Right hindlimb (tissue), 1 donor: ENCODE measurements around the gene CNTN5.

ENCODE experiments used
- DNase-seq: peaks from one replicate; pipeline ENCODE4 v3.0.0-alpha.2; 2018

CNTN5 gene

DNA sequence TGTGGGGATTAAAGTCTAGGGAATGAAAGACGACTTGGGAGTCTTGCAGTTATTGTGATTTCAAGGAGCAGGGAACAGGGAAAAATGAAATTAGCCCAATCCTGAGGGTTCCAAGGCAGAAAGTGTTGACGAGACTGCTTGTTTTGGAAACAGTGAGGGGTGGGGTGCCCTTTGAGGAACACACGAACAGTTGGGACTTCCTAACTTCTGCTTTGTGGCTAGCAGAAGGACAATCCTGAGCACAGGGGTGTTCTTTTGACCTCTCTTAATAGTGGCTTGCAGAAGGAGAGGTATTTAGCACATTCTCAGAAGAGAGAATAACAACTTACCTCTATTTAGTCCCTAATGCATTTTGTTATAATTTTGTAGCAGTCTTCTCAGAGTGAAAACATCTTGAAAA lies 1120.5 kb downstream of the CNTN5 start:
- no peak for DNase-seq

- DNase-seq, result no peak
Measured at GRCh38 chr11:100151944-100152343, 1131.2 kb downstream of the CNTN5 start.

DNA sequence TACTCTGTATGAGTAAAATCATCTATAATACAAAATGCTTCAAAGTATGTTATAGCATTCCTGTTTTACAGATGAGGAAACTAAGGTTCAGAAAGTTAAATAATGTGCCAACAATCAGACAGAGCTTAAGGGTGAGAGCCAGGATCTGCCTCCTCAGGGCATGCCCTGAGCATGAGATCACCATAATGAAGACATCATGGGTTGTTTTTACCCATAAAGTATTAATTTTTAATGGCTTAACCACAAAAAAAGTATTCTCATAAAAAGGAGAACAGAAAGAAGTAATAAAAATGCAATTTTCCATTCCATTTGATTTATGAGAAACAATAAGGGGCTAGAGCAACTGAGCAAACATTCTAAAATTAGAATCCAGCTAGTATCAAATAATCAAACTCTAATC lies 1132.0 kb downstream of the CNTN5 start:
- no peak for DNase-seq

- no peak for DNase-seq
Measured at GRCh38 chr11:100163471-100163870, 1142.7 kb downstream of the CNTN5 start.

DNA sequence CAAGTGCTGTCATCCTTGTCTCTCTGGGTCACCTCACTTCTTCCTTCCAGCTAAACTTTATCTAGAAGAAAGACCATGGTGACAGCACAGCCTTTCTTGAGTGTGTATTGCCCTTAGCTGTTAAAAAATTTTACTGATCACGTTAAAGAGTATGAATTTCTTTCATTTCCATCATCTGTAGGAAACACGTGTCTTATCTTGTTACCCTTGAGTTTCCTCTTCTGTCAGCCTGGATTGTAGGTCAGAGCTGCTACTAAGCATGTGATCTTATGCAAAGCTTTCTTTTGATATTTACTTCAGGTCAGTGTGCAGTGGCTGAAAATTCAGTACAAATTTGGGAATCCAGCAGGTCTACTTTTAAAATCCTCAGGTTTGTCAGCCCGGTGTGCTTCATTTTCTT lies 1154.1 kb downstream of the CNTN5 start:
- DNase-seq, result no peak

- DNase-seq, result no peak
Measured at GRCh38 chr11:100176456-100176855, 1155.7 kb downstream of the CNTN5 start.

GRCh38 chr11:100177651-100178050 lies 1156.9 kb downstream of the CNTN5 start:
- DNase-seq, result no peak

DNA sequence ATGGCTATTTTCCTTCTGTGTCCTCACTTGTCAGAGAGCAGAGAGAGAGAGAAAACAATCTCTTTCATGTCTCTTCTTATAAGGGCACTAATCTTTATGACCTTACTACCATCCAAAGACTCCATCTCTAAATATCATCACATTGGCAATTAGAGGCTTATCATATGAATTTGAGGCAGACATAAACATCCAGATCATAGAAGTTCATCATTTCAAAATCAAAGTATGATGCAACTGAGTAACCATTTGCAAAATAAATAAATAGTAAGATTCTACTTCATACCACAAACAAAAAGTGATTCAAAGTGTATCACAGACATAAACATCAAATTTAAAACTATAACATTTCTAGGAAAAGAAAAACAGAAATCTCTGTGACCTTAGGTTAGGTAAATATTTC lies 1161.6 kb downstream of the CNTN5 start:
- DNase-seq, result no peak

GRCh38 chr11:100182927-100183326 lies 1162.2 kb downstream of the CNTN5 start:
- DNase-seq, result no peak

- no peak for DNase-seq
Measured at GRCh38 chr11:100185588-100185987, 1164.8 kb downstream of the CNTN5 start.

DNA sequence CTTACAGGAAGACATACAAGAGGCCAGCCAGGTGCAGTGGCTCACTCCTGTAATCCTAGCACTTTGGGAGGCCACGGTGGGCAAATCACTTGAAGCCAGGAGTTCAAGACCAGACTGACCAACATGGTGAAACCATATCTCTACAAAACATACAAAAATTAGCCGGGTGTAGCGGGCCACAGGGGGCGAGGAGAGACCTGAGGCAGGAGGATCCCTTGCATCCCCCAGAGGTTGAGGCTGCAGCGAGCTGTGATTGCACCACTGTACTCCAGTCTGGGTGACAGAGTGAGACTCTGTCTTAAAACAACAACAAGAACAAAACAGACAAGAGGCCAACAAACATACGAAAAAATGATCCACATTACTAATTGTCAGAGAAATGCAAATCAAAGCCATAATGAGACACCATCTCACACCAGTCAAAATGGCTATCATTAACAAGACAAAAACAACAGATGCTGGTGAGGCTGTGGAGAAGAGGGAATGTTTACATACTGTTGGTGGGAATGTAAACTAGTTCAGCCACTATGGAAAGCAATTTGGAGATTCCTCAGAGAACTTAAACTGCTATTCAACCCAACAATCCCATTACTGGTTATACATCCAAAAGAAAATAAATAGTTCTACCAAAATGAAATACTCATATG lies 1167.5 kb downstream of the CNTN5 start:
- no peak for DNase-seq

DNA sequence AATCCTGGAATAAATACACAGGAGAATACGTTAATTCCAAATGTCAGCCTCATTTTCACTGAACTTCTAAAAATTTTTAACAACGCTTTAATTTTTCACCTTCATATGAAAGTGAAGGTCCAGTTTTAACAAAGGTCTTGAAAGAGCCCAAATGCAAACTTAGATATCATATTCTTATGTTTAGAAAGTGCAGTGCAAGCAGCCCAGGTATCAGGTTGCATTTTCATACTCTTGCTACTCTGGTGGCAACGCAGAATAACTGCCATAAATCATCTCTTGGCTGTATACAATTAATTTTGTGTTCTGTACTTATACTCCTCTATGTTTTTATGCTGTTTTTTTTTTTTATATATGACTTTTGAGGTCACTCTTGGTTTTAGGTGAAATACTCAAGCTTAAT lies 1169.6 kb downstream of the CNTN5 start:
- no peak for DNase-seq

GRCh38 chr11:100192181-100192580 lies 1171.4 kb downstream of the CNTN5 start:
- no peak for DNase-seq

GRCh38 chr11:100203789-100204188 lies 1183.0 kb downstream of the CNTN5 start:
- no peak for DNase-seq

DNA sequence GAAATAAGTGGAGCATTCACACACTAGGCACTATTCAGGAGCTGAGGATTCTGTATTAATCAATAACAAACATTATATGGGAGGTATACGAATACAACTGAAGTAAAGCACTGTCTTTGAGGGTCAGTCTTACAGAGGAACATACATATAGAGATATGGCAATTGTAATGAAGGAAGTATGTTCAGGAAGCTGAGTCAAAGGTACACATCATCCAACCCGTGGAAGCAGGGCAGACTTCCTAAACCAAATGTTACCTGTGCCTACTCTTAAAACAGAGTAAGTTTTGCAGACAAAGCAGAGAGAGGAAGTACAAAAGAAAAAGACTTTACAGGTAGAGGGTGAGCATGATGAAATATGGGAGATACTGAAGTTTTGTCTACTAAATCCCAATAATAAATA lies 1185.2 kb downstream of the CNTN5 start:
- DNase-seq, result no peak

GRCh38 chr11:100208207-100208606 lies 1187.5 kb downstream of the CNTN5 start:
- no peak for DNase-seq

DNA sequence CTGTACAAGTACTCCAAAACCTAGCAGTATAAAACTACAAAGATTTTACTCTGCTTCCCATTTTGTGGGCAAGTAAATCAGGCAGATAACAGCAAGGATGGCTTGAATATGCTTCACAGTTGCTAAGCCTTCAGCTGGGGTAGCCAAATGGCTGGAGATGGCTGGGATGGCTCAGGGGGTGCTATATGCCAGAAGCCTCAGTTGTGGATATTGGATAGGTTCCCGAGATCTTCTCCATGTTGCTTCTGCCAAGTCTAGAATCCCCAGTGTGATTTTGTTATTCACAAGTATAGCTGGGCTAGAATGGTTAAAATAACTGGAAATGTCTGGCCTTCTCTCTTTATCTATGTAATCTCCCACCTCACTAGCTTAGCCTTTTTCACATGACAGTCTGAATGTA lies 1194.0 kb downstream of the CNTN5 start:
- no peak for DNase-seq

DNA sequence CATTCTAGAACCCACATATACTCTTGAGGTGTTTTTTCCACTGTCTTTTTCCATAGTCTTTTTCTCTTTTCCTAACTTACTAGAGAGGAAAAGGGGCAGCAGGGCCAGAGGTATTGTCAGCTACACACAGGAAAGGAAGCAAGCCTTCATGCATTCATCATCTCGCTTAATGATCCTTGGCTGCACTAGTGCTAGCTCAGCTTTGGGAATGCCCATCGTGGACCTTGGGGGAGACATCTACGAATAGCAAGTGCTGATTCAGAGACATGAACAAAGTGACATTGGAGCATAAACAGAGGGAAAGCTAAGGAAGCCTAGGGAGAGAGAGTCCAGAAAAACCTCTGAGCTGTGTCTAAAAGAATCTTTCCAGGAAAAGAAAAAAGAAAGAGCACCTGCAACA lies 1200.1 kb downstream of the CNTN5 start:
- no peak for DNase-seq

GRCh38 chr11:100221791-100222190 lies 1201.0 kb downstream of the CNTN5 start:
- DNase-seq, result no peak

DNA sequence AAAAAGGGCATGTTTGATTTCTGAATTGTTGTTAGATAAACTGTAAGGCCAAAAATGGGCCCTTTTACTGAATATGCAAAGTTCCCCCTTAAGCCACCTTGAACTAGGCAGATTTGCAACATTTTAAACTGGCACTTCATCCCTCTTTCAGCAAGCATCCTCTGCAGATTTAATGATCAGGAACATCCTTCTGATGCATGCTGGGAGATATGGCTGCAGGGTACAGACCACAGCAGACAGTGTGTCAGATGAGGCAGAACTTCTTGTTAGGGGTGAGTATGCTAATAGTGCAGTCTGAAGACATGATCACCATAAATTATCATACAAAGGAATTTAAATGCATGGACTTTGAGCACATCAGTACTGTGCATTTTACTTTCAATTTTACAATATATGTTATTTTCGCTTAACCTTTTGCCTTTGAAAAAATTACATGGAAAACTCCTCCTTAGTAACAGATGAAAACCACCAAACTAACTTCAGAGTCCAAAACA lies 1203.8 kb downstream of the CNTN5 start:
- DNase-seq, result no peak

DNA sequence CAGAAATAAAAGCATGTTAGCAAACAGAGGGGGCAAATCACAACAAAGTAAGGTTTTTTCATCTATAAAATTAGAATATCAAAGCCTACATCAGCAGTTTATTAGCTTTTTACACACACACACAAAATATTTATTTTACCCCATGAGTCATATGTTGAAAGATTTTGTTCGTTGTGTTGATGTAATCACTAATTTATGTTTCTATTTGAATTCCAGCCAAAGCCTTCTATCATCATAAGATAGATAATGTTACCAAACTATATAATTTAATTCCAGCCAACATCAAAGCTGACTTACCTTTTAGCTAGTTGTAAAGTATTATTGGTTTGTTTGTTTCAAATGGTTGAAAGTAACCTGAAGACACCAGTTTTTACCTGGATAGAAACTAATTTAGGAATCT lies 1208.3 kb downstream of the CNTN5 start:
- no peak for DNase-seq

GRCh38 chr11:100232006-100232405 lies 1211.3 kb downstream of the CNTN5 start:
- DNase-seq, result no peak

GRCh38 chr11:100235085-100235484 lies 1214.3 kb downstream of the CNTN5 start:
- no peak for DNase-seq

DNA sequence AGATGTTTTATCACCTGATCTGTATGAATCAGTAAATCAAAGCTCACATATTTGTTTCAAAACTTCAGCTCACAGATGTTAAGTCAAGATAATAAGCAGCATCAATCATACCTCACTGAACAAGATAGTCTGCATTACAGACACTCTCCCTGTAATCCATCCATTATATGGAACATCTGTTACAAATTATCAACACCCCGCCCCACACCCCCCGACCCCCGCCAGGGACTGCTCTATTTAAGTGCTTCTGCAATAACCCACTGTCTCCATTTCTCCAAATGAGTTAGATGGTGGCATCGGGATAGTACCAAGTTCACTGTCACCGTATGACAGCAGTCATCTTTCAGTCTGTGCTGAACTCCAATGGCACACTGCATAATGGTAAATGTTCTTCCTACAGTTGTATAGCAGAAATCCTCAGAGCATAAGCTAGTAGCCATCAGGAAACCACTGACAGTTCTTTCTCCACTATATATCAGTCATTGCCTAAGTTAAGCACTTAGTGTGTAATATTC lies 1219.3 kb downstream of the CNTN5 start:
- DNase-seq, result no peak

GRCh38 chr11:100247704-100248103 lies 1227.0 kb downstream of the CNTN5 start:
- no peak for DNase-seq
